Renal pelvis (tissue), 4 donors: ENCODE data around the gene DYNLRB1. TPM values are rescaled to one million over a fixed set of nuclear protein-coding genes. Genes with fewer than 3 reads are reported as not detected.

Experiments
- DNase-seq: peaks from one replicate; pipeline ENCODE4 v3.0.0-alpha.2; 2013
- polyA plus RNA-seq, 3 donors: library from polyadenylated mRNA; unstranded; fragments of 120-200 nt; gene quantifications; one replicate each; pipeline ENCODE4 v1.2.1, GENCODE V29; 2013; ENCODE audit not compliant: insufficient read length in 3 of 3

Gene DYNLRB1
- polyA plus RNA-seq, 3 donors, result 196 to 225 (median 205) TPM

- DNase-seq, result no peak
These were observed 14.1 kb downstream of the DYNLRB1 start for GRCh38 chr20:34530342-34530741.

DNA sequence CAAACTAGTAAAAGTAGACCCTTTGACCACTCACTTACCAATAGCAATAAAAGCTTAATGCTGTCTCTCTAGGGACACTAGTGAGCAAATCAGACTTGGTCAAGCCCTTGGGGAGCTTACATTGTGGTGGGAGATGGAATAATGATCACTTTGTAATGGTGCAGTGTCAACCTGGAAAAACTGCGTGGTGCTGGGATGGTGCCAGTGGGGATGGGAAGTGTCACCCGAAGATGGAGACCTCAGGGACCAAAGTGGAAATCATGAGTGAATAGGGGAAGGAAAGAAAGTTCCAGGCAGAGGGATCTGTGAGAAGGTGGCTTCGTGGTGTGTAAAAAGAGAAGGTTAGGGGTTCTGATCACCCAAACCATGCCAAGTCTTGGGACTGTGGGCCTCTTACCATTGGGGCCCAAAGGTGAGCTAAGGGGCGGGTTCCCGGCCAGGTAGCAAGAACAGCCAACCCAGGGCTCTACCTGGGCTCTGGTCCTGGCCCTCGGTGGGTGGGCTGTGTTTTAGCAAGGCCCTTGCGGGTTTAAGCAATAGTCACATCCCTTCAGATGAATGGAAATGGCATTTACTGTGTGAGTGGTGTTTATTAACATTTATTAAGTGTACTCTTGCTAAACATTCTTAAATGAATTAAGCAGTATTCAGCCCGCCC, 15.5 kb downstream of the DYNLRB1 start:
- DNase-seq, result no peak

- no peak for DNase-seq
These were observed 16.1 kb downstream of the DYNLRB1 start for GRCh38 chr20:34532320-34532719.

GRCh38 chr20:34532756-34533155, 16.5 kb downstream of the DYNLRB1 start:
- DNase-seq, result no peak

GRCh38 chr20:34534391-34535165, 18.4 kb downstream of the DYNLRB1 start:
- no peak for DNase-seq

GRCh38 chr20:34535301-34535840, 19.1 kb downstream of the DYNLRB1 start:
- DNase-seq, result no peak

- no peak for DNase-seq
These were observed 19.6 kb downstream of the DYNLRB1 start for GRCh38 chr20:34535857-34536256.

DNA sequence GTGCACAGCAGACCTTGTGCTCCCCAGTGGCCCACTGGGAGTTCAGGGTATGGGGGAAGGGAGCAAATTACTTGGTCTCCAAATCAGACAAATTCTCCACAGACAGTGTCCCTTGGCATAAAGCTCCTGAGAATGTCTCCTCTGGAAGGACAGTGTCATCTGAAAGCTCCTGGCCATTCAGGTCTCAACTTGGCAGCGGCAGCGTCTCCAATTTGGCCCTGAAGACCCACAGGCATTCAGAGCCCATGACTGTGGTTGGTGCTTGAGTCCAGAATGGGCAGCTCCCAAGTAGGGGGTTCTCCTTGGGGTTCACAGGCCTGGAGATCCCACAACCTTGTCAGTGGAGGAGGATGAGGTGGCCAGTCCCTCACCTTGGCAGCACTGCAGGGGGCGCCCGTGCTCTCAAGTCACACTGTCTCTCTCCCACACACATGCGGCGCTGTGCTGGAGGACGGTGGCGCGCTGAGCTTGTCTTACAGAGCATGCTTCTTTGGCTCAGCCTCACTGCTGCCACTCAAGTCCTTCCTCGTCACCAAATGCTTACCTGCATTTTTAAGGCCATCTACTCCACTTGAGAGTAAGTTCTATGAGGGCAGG, 20.7 kb downstream of the DYNLRB1 start:
- no peak for DNase-seq

- no peak for DNase-seq
These were observed 21.4 kb downstream of the DYNLRB1 start for GRCh38 chr20:34537651-34538050.

DNA sequence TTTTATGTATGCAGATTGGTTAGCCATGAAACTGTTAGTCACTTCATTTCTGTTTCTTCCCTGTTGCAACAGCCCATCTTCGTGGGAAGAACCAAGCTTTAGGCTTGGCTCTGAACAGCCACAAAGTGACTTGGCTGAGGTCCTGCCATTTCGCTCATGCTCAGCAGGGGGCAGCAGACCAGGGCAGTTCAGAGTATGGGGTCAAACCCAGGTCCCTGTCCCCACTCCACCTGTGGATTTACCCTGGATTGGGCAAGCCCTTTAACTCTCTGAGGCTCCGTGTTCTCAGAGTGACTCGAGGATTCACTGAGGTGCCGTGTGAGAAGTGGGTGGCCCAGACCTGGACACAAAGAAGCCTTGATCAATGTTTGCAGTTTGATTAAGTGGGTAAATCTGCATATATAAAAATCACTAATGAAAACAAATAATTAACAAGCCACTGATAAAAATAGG, 22.5 kb downstream of the DYNLRB1 start:
- DNase-seq, result no peak

DNA sequence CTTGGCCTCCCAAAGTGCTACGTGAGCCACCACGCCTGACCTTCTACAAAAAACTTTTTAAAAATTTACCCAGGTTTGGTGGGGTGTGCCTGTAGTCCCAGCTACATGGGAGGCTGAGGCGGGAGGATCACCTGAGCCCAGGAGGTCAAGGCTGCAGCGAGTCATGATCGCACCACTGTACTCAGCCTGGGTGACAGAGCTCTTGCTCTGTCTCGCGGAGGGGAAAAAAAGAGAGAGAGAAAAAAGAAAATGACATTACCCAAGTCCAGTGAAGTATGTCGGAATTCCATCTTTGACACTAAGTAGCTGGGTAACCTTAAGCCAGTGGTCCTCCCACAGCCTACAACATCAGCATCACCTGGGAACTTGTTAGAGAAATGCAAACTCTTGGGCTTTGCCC, 23.5 kb downstream of the DYNLRB1 start:
- no peak for DNase-seq

DNA sequence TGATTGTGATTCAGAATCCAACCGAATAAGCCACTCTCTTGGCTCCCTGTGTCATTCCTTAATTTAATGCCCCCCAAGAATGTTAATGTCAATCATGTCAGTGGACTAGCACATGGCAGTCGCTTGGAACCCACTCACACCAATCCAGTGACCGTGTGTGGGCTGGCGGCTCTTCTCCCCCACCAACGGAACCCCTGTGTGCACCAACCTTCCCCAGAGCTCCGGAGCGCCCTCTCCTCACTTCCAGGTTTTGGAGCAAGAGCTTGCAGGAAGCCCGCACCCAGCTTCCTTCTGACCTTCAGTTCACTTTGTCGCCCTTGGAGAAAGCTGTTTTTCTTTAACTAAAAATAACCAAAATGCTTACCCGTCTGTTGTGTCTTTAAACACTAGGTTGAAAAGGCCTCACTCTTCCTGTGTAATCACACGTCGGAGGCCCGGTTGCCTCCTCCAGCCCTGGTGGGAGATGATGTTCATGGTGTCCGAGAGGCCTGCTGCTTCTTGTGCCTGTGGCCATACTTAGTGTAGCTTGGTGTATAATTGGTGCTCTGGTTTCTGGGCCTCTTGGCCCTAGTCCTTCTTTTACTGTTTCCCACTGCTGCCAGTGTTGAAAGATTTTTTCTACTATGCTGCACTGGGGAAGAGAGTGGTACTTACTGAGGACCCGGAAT, 24.5 kb downstream of the DYNLRB1 start:
- no peak for DNase-seq

GRCh38 chr20:34541264-34541901, 25.2 kb downstream of the DYNLRB1 start:
- no peak for DNase-seq

DNA sequence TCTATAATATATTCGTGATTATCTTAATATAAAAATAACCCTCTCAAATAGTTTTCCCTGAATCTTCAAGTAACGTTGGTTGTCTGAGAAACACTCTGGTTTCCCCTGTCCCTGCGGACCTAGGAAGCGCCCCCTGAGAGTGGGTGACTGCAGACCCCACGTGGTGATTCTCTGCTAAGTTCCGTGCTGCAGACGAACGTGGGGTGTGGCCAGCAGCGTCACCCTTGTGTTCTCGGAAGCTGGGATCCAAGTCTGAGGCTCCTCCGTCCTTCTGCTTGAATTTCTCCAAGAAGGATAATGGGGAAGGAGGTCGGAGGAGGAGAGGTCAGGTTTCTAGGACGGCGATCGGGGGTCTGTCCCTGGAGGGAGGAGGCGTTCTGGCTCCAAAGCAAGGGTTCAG, 25.7 kb downstream of the DYNLRB1 start:
- no peak for DNase-seq

GRCh38 chr20:34542439-34542838, 26.2 kb downstream of the DYNLRB1 start:
- DNase-seq, result no peak

GRCh38 chr20:34543463-34544056, 27.3 kb downstream of the DYNLRB1 start:
- DNase-seq, result no peak

- no peak for DNase-seq
These were observed 28.0 kb downstream of the DYNLRB1 start for GRCh38 chr20:34544109-34544796.

- no peak for DNase-seq
These were observed 30.5 kb downstream of the DYNLRB1 start for GRCh38 chr20:34546751-34547181.

DNA sequence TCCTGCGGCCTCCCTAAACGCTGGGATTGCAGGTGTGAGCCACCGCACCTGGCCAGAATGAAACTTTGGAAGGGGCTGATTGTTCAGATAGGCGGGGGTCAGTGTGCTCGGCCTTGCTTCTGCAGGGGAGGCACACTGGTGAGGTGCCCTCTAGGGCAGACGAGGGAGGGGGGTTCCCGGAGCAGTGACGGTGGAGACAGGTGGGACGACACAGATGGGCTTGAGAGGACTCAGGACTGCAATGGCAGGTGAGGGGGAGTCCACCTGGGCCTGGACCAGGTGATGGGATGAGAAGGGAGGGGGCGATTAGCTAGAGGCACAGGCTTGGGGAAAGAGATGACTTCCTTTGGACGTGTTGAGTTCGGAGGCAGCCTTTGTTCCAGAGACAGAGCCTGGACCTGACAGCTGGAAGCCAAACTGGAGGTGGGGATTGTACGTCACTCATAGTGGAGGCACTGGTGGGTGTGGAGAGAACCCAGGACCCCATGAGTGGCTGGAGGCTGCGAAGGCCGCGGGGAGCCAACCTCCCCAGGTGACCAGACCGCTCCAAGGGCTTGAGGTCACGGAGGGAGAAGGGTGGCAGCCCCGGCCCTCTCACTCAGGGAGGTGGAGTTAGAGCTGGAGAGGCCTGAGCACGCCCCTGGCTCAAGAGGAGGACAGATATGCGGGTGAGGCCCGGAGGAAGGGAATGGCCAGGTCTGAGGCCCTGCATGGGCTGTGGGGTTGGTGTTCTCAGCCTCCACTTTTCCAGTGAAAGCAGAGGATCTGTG, 31.8 kb downstream of the DYNLRB1 start:
- DNase-seq, result no peak
